Ecto neural progenitor cell (in vitro differentiated cells): ENCODE measurements around the gene CSF3.
A peak's percentile ranks its signal among the peaks of the same experiment; 100 is the strongest.
"Not testable (repeated sequence)": the region's sequence is repeated elsewhere in the genome, so short reads cannot be mapped to it uniquely, and the experiment has no call there.

ENCODE experiments used
- DNase-seq: peaks from one replicate; pipeline ENCODE4 v3.0.0-alpha.2; 2018; ENCODE audit warnings: low spot score

The CSF3 gene

GRCh38 chr17:39997543-39997942 lies 17.7 kb upstream of the CSF3 start:
- DNase-seq, result no peak

GRCh38 chr17:39999067-39999466 lies 16.2 kb upstream of the CSF3 start:
- DNase-seq, result no peak

- DNase-seq, result no peak
Observed at GRCh38 chr17:40000161-40000560, 15.1 kb upstream of the CSF3 start.

GRCh38 chr17:40001335-40001734 lies 13.9 kb upstream of the CSF3 start:
- DNase-seq, result not testable (repeated sequence)

- no peak for DNase-seq
Observed at GRCh38 chr17:40004072-40004471, 11.2 kb upstream of the CSF3 start.

- DNase-seq, result no peak
Observed at GRCh38 chr17:40004712-40005111, 10.5 kb upstream of the CSF3 start.

GRCh38 chr17:40005520-40005919 lies 9.7 kb upstream of the CSF3 start:
- no peak for DNase-seq

GRCh38 chr17:40010946-40011500 lies 4.2 kb upstream of the CSF3 start:
- DNase-seq, result not testable (repeated sequence)

GRCh38 chr17:40012017-40012647 lies 3.1 kb upstream of the CSF3 start:
- not testable (repeated sequence) for DNase-seq

GRCh38 chr17:40014375-40014980 lies 762 bp upstream of the CSF3 start:
- DNase-seq, result no peak

- no peak for DNase-seq
Observed at GRCh38 chr17:40015998-40016985, 1.1 kb downstream of the CSF3 start.

- DNase-seq, result no peak
Observed at GRCh38 chr17:40017422-40018080, 2.3 kb downstream of the CSF3 start.

GRCh38 chr17:40018211-40019121 lies 3.2 kb downstream of the CSF3 start:
- peak; percentile 76 for DNase-seq

- DNase-seq, result no peak
Observed at GRCh38 chr17:40019140-40019991, 4.1 kb downstream of the CSF3 start.

GRCh38 chr17:40020146-40020545 lies 4.9 kb downstream of the CSF3 start:
- DNase-seq, result no peak

- DNase-seq, result no peak
Observed at GRCh38 chr17:40021451-40021971, 6.3 kb downstream of the CSF3 start.

GRCh38 chr17:40022497-40022896 lies 7.3 kb downstream of the CSF3 start:
- no peak for DNase-seq

- no peak for DNase-seq
Observed at GRCh38 chr17:40022961-40023541, 7.8 kb downstream of the CSF3 start.

- DNase-seq, result no peak
Observed at GRCh38 chr17:40023590-40024292, 8.5 kb downstream of the CSF3 start.
